ENCODE results near the gene KCNK5.

Gene KCNK5

DNA sequence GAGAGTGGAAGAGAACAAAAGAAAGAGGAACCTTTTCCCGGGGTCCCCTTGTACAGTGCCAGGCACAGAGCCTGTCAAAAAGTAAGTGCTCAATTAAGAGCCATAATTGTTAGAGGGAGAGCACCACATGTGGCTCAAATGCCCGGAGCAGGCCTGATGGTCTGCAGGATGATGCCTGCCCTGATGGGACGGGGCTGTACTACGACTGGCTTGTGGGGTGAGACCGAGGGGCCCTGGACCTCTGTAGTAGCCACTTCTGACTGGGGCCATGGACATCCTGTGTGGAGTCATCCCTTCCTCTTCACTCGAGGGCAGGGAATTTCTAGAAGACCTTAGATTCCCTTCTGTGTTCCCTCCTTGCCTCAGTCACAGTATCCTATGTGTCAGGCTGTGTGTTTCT lies 47.9 kb downstream of the KCNK5 start:
- Histone ChIP-seq H3K4me2 (ENCODE audit: low read length) (no peak overlapping the region), H3K27me3 (ENCODE audit: control insufficient read depth, insufficient read depth, low read length) (no peaks in the 10 kb centered on the region), H3K36me3 (ENCODE audit: insufficient read depth, low read length) (no peaks in the 10 kb centered on the region), H3K9me3 (replicated peaks; ENCODE audit: low read length) (no peaks in the 10 kb centered on the region), H3K9ac (ENCODE audit: low read depth, low read length) (no peak overlapping the region), H3K4me1 (ENCODE audit: control insufficient read depth, insufficient read depth, low read length) (no peaks in the 10 kb centered on the region), H3K4me3 (ENCODE audit: low read length) (no peak overlapping the region)

DNA sequence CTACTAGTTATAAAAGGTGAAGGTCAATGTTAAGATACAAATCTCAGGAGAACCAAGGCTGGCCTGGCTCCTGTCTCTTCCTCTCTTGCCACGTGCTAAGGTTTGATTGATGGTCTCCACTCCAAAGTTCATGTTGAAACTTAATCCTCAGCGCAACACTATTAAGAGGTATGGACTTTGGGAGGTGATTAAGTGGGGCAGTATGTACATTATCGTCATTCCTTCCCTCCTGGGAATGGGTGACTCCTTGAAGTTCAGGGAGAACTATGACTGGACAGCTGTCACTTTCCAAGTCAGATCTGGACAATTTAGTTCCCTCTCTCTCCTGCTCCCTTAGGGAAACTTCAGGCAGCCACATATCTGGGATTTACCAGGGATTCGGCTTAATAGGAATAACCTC lies 50.5 kb downstream of the KCNK5 start:
- Histone ChIP-seq H3K9ac (ENCODE audit: low read depth, low read length) (no peak overlapping the region), H3K4me1 (ENCODE audit: control insufficient read depth, insufficient read depth, low read length) (no peaks in the 10 kb centered on the region), H3K27me3 (ENCODE audit: control insufficient read depth, insufficient read depth, low read length) (no peaks in the 10 kb centered on the region), H3K9me3 (replicated peaks; ENCODE audit: low read length) (no peaks in the 10 kb centered on the region), H3K4me2 (ENCODE audit: low read length) (no peak overlapping the region), H3K36me3 (ENCODE audit: insufficient read depth, low read length) (no peaks in the 10 kb centered on the region), H3K4me3 (ENCODE audit: low read length) (no peak overlapping the region)

DNA sequence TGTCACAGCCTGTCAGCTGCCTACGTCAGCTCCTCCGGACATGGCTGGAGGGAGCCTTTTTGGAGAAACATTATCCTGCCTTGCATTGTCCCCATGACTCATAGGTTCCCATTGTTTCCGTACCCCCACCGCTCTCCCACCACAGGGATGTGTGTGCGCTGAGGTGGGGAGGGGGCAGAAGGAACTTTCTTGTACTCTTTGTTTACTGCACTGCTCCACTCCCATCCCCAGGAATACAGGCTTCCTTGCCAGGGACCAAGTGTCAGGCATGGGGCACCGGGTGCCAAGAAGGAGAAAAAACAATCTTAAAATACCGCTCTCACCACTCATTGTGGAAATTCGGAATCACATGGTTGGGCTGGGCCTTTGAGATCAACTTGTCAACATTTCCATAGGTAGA lies 51.0 kb downstream of the KCNK5 start:
- Histone ChIP-seq H3K9me3 (replicated peaks; ENCODE audit: low read length) (no peaks in the 10 kb centered on the region), H3K9ac (ENCODE audit: low read depth, low read length) (no peak overlapping the region), H3K36me3 (ENCODE audit: insufficient read depth, low read length) (no peaks in the 10 kb centered on the region), H3K4me2 (ENCODE audit: low read length) (no peak overlapping the region), H3K27me3 (ENCODE audit: control insufficient read depth, insufficient read depth, low read length) (no peaks in the 10 kb centered on the region), H3K4me1 (ENCODE audit: control insufficient read depth, insufficient read depth, low read length) (no peaks in the 10 kb centered on the region), H3K4me3 (ENCODE audit: low read length) (no peak overlapping the region)

DNA sequence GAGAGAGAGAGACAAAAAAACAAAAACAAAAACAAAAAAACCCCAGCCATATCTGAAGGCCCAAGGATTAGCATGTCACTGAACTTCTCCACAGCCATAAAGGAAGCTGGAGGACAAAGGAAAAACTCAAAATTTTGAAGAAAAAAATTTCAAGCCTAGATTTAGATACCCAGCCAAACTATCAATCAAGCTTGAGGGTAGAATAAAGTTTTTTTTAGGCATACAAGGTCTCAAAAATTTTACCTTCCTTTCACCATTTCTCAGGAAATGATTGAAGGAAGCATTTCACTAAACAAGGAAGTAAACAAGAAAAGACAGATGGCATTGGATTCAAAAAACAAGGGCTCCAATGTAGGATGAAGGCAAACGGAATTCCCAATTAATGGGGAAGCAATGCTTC lies 52.1 kb downstream of the KCNK5 start:
- H3K9me3 ChIP-seq (replicated peaks; ENCODE audit: low read length): no peaks in the 10 kb centered on the region
- no peaks in the 10 kb centered on the region for H3K4me1 ChIP-seq (ENCODE audit: control insufficient read depth, insufficient read depth, low read length)
- H3K27me3 ChIP-seq (ENCODE audit: control insufficient read depth, insufficient read depth, low read length): no peaks in the 10 kb centered on the region
- H3K9ac ChIP-seq (ENCODE audit: low read depth, low read length): no peak overlapping the region
- no peaks in the 10 kb centered on the region for H3K36me3 ChIP-seq (ENCODE audit: insufficient read depth, low read length)
- no peak overlapping the region for H3K4me3 ChIP-seq (ENCODE audit: low read length)
- no peak overlapping the region for H3K4me2 ChIP-seq (ENCODE audit: low read length)

DNA sequence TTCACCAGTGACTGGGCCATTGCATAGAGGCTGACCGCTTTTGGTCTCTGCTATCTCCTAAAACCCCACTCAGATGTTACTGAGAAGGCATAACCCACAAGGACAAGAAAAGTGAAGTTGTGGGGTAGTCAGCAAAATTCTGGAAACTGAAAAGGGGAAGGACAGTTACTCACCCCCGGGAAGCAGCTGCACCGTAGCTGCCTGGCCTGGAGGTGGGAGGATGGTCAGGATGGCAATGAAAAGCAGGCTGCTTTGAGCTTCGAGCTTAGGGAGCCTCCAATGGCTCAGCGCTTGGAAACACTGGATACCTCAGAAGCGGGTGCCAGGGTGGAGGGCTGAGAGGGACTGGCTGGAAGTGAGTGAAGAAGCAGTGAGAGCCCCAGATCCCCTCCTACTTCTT lies 56.0 kb downstream of the KCNK5 start:
- H3K4me3 ChIP-seq (ENCODE audit: low read length): no peak overlapping the region
- no peaks in the 10 kb centered on the region for H3K9me3 ChIP-seq (replicated peaks; ENCODE audit: low read length)
- H3K9ac ChIP-seq (ENCODE audit: low read depth, low read length): no peak overlapping the region
- peaks cover 4% of the 10 kb centered on the region for H3K27me3 ChIP-seq (ENCODE audit: control insufficient read depth, insufficient read depth, low read length)
- no peaks in the 10 kb centered on the region for H3K36me3 ChIP-seq (ENCODE audit: insufficient read depth, low read length)
- H3K4me1 ChIP-seq (ENCODE audit: control insufficient read depth, insufficient read depth, low read length): no peaks in the 10 kb centered on the region
- no peak overlapping the region for H3K4me2 ChIP-seq (ENCODE audit: low read length)

DNA sequence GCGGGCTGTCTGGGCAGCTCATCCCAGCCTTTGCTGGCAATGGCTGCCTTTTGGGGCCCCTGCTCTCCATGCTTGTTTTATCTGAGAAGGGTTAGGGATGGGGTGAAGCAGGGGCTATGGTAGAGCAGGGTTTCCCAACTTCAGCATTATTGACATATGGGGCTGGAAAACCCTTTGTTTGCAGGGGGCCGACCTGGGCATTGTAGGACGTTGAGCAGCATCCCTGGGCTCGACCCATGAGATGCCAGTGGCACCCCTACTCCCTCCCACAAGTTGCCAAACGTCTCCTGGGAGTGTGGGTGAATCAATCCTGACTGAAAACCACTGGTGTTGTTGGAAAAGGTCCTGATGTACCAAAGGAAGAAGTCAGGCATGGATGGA lies 56.9 kb downstream of the KCNK5 start:
- Histone ChIP-seq H3K27me3 (ENCODE audit: control insufficient read depth, insufficient read depth, low read length) (peaks cover 4% of the 10 kb centered on the region), H3K4me2 (ENCODE audit: low read length) (no peak overlapping the region), H3K9ac (ENCODE audit: low read depth, low read length) (no peak overlapping the region)

DNA sequence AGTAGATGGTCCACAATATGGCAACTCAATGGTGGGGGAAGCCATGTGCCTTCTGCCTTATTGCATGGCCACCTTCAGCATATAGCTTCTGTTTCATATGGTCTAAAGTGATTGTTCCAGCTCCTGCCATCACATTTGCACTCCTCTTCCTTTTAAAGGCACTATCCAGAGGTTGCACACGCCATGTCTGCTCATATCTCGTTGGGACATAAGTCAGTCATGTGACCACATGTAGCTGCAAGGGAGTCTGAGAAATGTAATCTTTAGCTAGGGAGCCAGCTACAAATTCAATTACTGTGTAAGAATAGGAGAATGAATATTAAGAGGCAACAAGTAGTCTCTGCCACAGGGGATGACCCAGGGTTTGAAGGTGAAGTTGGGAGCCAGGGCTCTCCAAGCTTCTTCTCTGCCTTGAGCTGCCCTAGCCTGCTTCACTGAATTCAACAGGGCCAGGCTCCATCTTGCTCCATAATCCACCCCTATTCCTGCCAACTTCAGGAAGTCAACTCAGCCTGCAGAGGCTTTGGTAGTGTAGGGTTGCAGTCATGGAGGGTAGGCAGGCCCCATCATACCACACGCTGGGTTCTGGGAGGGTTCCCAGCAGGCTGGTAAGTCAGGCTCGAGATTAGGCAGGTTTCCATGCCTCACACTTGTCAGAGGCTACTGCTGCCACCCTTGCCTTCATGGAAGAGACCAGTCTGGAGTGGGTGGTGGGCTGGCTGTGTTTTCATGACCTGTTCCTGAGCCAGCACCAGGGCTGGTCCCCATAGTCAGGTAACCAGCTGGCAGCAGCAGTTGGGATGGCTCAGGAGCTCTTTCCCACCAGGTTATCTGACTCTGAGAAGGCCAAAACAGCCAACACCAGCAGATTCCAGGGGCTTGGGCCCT lies 57.5 kb downstream of the KCNK5 start:
- Histone ChIP-seq H3K9me3 (replicated peaks; ENCODE audit: low read length) (no peaks in the 10 kb centered on the region), H3K4me2 (ENCODE audit: low read length) (no peak overlapping the region), H3K36me3 (ENCODE audit: insufficient read depth, low read length) (no peaks in the 10 kb centered on the region), H3K9ac (ENCODE audit: low read depth, low read length) (no peak overlapping the region), H3K4me3 (ENCODE audit: low read length) (no peak overlapping the region), H3K4me1 (ENCODE audit: control insufficient read depth, insufficient read depth, low read length) (no peaks in the 10 kb centered on the region), H3K27me3 (ENCODE audit: control insufficient read depth, insufficient read depth, low read length) (peaks cover 4% of the 10 kb centered on the region)

More for the DNA sequence above, 56.9 kb downstream of the KCNK5 start:
- Histone ChIP-seq H3K4me1 (ENCODE audit: control insufficient read depth, insufficient read depth, low read length) (no peaks in the 10 kb centered on the region), H3K9me3 (replicated peaks; ENCODE audit: low read length) (no peaks in the 10 kb centered on the region), H3K4me3 (ENCODE audit: low read length) (no peak overlapping the region), H3K36me3 (ENCODE audit: insufficient read depth, low read length) (no peaks in the 10 kb centered on the region)

DNA sequence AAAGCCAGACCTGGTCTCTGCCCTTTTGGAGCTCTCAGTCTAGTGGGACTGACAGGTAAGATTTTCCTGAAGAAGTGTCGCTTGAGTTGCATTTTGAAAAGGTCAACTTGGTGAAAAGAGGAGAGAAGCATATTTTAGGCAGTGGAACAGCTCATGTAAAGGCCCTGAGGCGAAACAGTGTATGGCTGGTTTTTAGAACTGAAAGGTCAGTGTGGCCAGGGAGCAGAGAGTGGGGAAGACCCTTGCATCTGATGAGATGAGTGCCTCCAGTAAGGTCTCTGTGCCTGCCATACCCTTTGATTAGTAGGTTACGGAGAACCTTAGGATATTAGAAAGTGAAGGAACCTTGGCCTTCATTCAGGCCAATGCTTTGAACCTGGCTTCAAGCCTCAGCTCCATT lies 58.4 kb downstream of the KCNK5 start:
- H3K27me3 ChIP-seq (ENCODE audit: control insufficient read depth, insufficient read depth, low read length): peaks cover 4% of the 10 kb centered on the region
- no peaks in the 10 kb centered on the region for H3K9me3 ChIP-seq (replicated peaks; ENCODE audit: low read length)
- H3K9ac ChIP-seq (ENCODE audit: low read depth, low read length): no peak overlapping the region
- H3K36me3 ChIP-seq (ENCODE audit: insufficient read depth, low read length): no peaks in the 10 kb centered on the region
- no peak overlapping the region for H3K4me3 ChIP-seq (ENCODE audit: low read length)
- no peak overlapping the region for H3K4me2 ChIP-seq (ENCODE audit: low read length)
- H3K4me1 ChIP-seq (ENCODE audit: control insufficient read depth, insufficient read depth, low read length): no peaks in the 10 kb centered on the region

DNA sequence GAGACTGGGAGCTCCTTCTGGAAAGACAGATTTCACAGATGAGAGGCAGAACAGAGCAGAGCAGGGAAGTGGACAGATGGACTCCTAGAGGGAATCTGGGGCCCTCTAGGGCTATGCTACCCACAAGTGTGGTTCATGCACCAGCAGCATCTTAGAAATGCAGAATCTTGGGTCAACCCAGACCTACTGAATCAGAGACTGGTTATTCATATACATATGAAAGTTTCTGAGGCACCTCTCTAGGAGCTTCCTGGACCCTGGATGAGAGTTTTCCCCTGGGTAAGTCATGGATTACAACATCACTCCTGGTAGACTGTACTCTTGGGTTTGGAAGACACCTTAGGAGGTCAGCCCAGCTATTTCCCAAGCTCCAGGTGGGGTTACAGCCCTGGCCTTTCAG lies 58.9 kb downstream of the KCNK5 start:
- Histone ChIP-seq H3K4me1 (ENCODE audit: control insufficient read depth, insufficient read depth, low read length) (no peaks in the 10 kb centered on the region), H3K4me3 (ENCODE audit: low read length) (no peak overlapping the region), H3K9ac (ENCODE audit: low read depth, low read length) (no peak overlapping the region), H3K36me3 (ENCODE audit: insufficient read depth, low read length) (no peaks in the 10 kb centered on the region), H3K9me3 (replicated peaks; ENCODE audit: low read length) (no peaks in the 10 kb centered on the region), H3K4me2 (ENCODE audit: low read length) (no peak overlapping the region), H3K27me3 (ENCODE audit: control insufficient read depth, insufficient read depth, low read length) (peaks cover 4% of the 10 kb centered on the region)

DNA sequence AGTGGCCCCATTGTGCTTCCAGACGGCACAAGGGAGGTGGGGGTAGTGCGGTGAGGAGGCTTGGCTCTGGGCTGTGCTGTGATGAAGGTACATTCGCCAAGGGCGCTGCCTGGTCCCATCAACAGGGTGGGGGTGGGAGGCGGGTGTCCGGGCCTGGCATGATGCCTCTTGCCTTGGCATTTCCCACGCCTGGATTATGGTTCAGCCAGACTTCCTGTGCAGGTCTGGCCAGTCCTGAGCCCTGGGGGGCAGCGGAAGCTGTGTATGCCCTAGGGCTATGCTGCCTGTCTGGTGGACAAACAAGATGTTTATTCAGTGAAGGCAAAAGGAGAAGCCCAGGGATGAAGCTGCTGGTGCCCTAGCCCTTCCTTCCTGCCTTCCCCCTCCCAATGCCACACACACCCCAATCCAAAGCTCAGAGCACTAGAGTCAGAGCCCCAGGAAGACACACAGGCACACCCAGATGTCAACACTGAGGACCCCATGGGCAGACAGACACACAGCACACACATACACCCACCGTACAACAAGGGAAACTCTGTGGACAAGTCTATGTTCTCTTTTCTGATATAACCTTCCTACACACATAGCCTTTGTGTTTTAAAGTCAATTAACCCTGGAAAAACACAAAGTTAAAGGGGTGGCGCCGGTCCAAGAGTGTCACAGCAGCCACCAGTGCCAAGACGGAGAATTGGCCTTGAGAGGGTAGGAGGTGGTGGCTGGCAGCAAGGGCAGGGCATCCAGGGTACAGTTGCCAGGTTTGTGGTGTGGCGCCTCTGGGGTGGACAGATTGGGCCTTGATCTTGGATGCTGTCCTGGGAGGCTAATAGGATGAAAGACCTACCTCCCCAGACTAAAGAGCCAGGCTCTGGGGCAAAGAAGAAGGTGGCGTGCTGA lies 59.6 kb downstream of the KCNK5 start:
- Histone ChIP-seq H3K9ac (ENCODE audit: low read depth, low read length) (no peak overlapping the region), H3K36me3 (ENCODE audit: insufficient read depth, low read length) (no peaks in the 10 kb centered on the region)

DNA sequence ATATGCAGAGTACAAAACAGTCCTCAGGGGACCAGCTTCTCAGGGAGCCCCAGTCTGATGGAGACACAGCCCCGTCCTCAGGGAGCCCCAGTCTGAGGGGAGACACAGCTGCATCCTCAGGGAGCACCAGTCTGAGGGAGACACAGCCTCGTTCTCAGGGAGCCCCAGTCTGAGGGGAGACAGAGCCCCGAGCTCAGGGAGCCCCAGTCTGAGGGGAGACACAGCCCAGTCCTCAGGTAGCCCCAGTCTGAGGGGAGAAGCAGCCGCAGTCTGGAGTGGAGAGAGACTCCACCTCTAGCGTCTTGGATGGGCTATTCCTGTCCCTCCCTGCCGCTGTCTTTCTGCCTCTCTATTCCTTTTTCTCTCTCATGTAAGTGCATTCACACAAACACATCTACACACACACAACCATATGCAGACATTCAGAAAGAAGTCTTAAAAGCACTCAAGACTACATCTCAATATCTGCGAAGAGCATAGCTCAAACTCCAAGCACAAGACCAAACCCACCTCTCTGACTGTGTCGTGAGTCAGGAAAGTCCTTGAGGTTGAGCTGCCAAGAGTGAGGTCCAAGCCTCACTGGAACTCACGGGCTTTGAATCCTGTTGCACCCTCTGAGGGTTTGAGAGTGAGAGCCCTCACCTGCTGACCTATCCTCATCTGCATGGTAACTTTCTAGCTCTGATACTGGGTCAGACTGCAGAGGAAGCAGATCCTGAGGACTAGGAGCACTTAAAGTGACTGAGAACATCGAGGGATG lies 61.2 kb downstream of the KCNK5 start:
- Histone ChIP-seq H3K27me3 (ENCODE audit: control insufficient read depth, insufficient read depth, low read length) (peaks cover 4% of the 10 kb centered on the region), H3K9me3 (replicated peaks; ENCODE audit: low read length) (no peaks in the 10 kb centered on the region), H3K9ac (ENCODE audit: low read depth, low read length) (no peak overlapping the region), H3K4me2 (ENCODE audit: low read length) (no peak overlapping the region), H3K4me3 (ENCODE audit: low read length) (no peak overlapping the region), H3K36me3 (ENCODE audit: insufficient read depth, low read length) (no peaks in the 10 kb centered on the region), H3K4me1 (ENCODE audit: control insufficient read depth, insufficient read depth, low read length) (no peaks in the 10 kb centered on the region)

More for the DNA sequence above, 59.6 kb downstream of the KCNK5 start:
- Histone ChIP-seq H3K4me3 (ENCODE audit: low read length) (no peak overlapping the region), H3K9me3 (replicated peaks; ENCODE audit: low read length) (no peaks in the 10 kb centered on the region), H3K4me2 (ENCODE audit: low read length) (no peak overlapping the region), H3K27me3 (ENCODE audit: control insufficient read depth, insufficient read depth, low read length) (peaks cover 4% of the 10 kb centered on the region), H3K4me1 (ENCODE audit: control insufficient read depth, insufficient read depth, low read length) (no peaks in the 10 kb centered on the region)
